HepG2 (cell line): ENCODE data around the gene MLANA. TPM values are rescaled to one million over a fixed set of nuclear protein-coding genes. Genes with fewer than 3 reads are reported as not detected.

Experiments used
- CHD2 ChIP-seq: IDR thresholded peaks from 2 replicates; pipeline ENCODE4 v1.6.1; 2011; ENCODE audit warnings: low read depth, low read length, improper control_type of control experiment
- JUNB ChIP-seq: sonication (generic); formaldehyde crosslinking; IDR thresholded peaks from 2 replicates; pipeline ENCODE4 v1.8.0; 2022; ENCODE audit warnings: missing genetic modification reagents, mild to moderate bottlenecking, borderline replicate concordance
- KMT2B ChIP-seq: IDR thresholded peaks from 2 replicates; pipeline ENCODE4 v1.6.1; 2016; ENCODE audit warnings: missing genetic modification reagents, missing compliant biosample characterization
- MIXL1 ChIP-seq: IDR thresholded peaks from 2 replicates; pipeline ENCODE4 v1.6.1; 2016
- MYPOP ChIP-seq: sonication (generic); formaldehyde crosslinking; IDR thresholded peaks from 2 replicates; pipeline ENCODE4 v1.8.1; 2023; ENCODE audit warnings: mild to moderate bottlenecking, moderate library complexity, missing genetic modification reagents
- NFE2L1 ChIP-seq: sonication (generic); formaldehyde crosslinking; IDR thresholded peaks from 2 replicates; pipeline ENCODE4 v1.4.0; 2020; ENCODE audit warnings: missing genetic modification reagents, mild to moderate bottlenecking, borderline replicate concordance
- PITX1 ChIP-seq: sonication (generic); formaldehyde crosslinking; IDR thresholded peaks from 2 replicates; pipeline ENCODE4 v1.5.1; 2020; ENCODE audit warnings: mild to moderate bottlenecking, missing genetic modification reagents
- SMARCC2 ChIP-seq: fragments of 450-650 bp; IDR thresholded peaks from 2 replicates; pipeline ENCODE4 v1.6.1; 2017; ENCODE audit warnings: antibody characterized with exemption, mild to moderate bottlenecking
- TBL1XR1 ChIP-seq: fragments of 150-350 bp; IDR thresholded peaks from 2 replicates; pipeline ENCODE4 v1.6.1; 2014; ENCODE audit warnings: borderline replicate concordance, low read length; ENCODE audit not compliant: partially characterized antibody
- ZBTB14 ChIP-seq: sonication (generic); formaldehyde crosslinking; IDR thresholded peaks from 2 replicates; pipeline ENCODE4 v1.4.0; 2020; ENCODE audit warnings: missing genetic modification reagents
- ZNF143 ChIP-seq: sonication (generic); formaldehyde crosslinking; IDR thresholded peaks from 2 replicates; pipeline ENCODE4 v1.4.0; 2020; ENCODE audit warnings: missing genetic modification reagents
- ZNF550 ChIP-seq: sonication (generic); formaldehyde crosslinking; IDR thresholded peaks from 2 replicates; pipeline ENCODE4 v1.4.0; 2020; ENCODE audit warnings: mild to moderate bottlenecking, missing genetic modification reagents, borderline replicate concordance
- ZNF563 ChIP-seq: sonication (generic); formaldehyde crosslinking; IDR thresholded peaks from 2 replicates; pipeline ENCODE4 v1.8.0; 2022; ENCODE audit warnings: mild to moderate bottlenecking, moderate library complexity, missing genetic modification reagents
- ZNF644 ChIP-seq: IDR thresholded peaks from 2 replicates; pipeline ENCODE4 v1.6.1; 2016; ENCODE audit warnings: low read depth
- ZNF709 ChIP-seq: sonication (generic); formaldehyde crosslinking; IDR thresholded peaks from 2 replicates; pipeline ENCODE4 v1.5.0; 2020; ENCODE audit warnings: mild to moderate bottlenecking, missing genetic modification reagents
- ZNF747 ChIP-seq: sonication (generic); formaldehyde crosslinking; IDR thresholded peaks from 2 replicates; pipeline ENCODE4 v1.8.1; 2023; ENCODE audit warnings: missing genetic modification reagents, mild to moderate bottlenecking, borderline replicate concordance
- polyA plus RNA-seq, 8 experiments: library from polyadenylated mRNA; depleted of rRNA in 3 of 8; stranded (reverse) in 7 of 8; unstranded in 1 of 8; fragments of >200 nt; fragmentation: Illumina TruSeq in 4 of 8; extraction: Trizol in 4 of 8; gene quantifications; 2 replicates each; pipeline versions ENCODE4 v1.2.1 to v1.2.3, GENCODE V29; 2011 to 2016; ENCODE audit warnings: low read depth in 4 of 8, missing spikeins in 1 of 8, mixed read lengths in 1 of 8; ENCODE audit not compliant: insufficient read depth in 1 of 8
- total RNA-seq, 5 experiments: library from RNA; depleted of rRNA; stranded (reverse); fragments of >200 nt; fragmentation: Illumina TruSeq; extraction: Trizol; gene quantifications; 2 replicates each; pipeline ENCODE4 v1.2.3, GENCODE V29; 2016; ENCODE audit warnings: low read depth in 1 of 5
- TF ChIP-seq, protein P1 (sequence below), 2 experiments: sonication (generic) in 1 of 2; formaldehyde crosslinking in 1 of 2; IDR thresholded peaks; 2 replicates each; pipeline versions ENCODE4 v1.6.1 to v1.9.0; 2014 to 2022; ENCODE audit warnings: antibody characterized with exemption in 1 of 2, borderline replicate concordance in 1 of 2, inconsistent platforms in 1 of 2, low read depth in 1 of 2, missing genetic modification reagents in 1 of 2
- TF ChIP-seq, protein P2 (sequence below): sonication (generic); formaldehyde crosslinking; IDR thresholded peaks from 2 replicates; pipeline ENCODE4 v1.4.0; 2020; ENCODE audit warnings: missing genetic modification reagents, mild to moderate bottlenecking, borderline replicate concordance
- TF ChIP-seq, protein P3 (sequence below): IDR thresholded peaks from 2 replicates; pipeline ENCODE4 v1.6.1; 2016; ENCODE audit warnings: mild to moderate bottlenecking, missing biosample characterization, missing genetic modification reagents

Gene MLANA
- total and polyA plus RNA-seq, 2 of the 13 experiments (the other 11 are each of a cell fraction or from before 2014, with no cell fraction given): 0.11 to 0.18 TPM

- TF ChIP-seq, protein P1, sequence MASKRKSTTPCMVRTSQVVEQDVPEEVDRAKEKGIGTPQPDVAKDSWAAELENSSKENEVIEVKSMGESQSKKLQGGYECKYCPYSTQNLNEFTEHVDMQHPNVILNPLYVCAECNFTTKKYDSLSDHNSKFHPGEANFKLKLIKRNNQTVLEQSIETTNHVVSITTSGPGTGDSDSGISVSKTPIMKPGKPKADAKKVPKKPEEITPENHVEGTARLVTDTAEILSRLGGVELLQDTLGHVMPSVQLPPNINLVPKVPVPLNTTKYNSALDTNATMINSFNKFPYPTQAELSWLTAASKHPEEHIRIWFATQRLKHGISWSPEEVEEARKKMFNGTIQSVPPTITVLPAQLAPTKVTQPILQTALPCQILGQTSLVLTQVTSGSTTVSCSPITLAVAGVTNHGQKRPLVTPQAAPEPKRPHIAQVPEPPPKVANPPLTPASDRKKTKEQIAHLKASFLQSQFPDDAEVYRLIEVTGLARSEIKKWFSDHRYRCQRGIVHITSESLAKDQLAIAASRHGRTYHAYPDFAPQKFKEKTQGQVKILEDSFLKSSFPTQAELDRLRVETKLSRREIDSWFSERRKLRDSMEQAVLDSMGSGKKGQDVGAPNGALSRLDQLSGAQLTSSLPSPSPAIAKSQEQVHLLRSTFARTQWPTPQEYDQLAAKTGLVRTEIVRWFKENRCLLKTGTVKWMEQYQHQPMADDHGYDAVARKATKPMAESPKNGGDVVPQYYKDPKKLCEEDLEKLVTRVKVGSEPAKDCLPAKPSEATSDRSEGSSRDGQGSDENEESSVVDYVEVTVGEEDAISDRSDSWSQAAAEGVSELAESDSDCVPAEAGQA (IDR thresholded peaks at IDR 0.05; ENCODE audit: low read depth): no peak
- TF ChIP-seq, protein P1 (CRISPR knock-in tag; IDR thresholded peaks at IDR 0.05; ENCODE audit: borderline replicate concordance): no peak
- no peak for TF ChIP-seq MIXL1
- 0 out of 2 replicates have a peak, but pooled peaks have one; percentile 35 for TF ChIP-seq MYPOP (CRISPR knock-in tag)
- TF ChIP-seq ZNF644 (CRISPR knock-in tag): peak; percentile 98
- no peak for TF ChIP-seq TBL1XR1
- TF ChIP-seq SMARCC2: no peak
- TF ChIP-seq ZBTB14 (CRISPR knock-in tag): no peak
- TF ChIP-seq KMT2B (CRISPR knock-in tag): peak; percentile 17; the same call in 1 of the 2 replicates
- TF ChIP-seq NFE2L1 (CRISPR knock-in tag): no peak
- TF ChIP-seq ZNF550: 0 out of 2 replicates have a peak, but pooled peaks have one; percentile 18
- TF ChIP-seq ZNF563: no peak
- TF ChIP-seq ZNF709: no peak
- TF ChIP-seq, protein P2, sequence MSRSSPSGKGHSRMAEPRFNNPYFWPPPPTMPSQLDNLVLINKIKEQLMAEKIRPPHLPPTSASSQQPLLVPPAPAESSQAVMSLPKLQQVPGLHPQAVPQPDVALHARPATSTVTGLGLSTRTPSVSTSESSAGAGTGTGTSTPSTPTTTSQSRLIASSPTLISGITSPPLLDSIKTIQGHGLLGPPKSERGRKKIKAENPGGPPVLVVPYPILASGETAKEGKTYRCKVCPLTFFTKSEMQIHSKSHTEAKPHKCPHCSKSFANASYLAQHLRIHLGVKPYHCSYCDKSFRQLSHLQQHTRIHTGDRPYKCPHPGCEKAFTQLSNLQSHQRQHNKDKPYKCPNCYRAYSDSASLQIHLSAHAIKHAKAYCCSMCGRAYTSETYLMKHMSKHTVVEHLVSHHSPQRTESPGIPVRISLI: 0 out of 2 replicates have a peak, but pooled peaks have one; percentile 25
- peak; percentile 87 for TF ChIP-seq PITX1
- TF ChIP-seq ZNF143 (CRISPR knock-in tag): no peak
- no peak for TF ChIP-seq JUNB (CRISPR knock-in tag)
- TF ChIP-seq ZNF747 (CRISPR knock-in tag): peak; percentile 65; the same call in 1 of the 2 replicates
- TF ChIP-seq, protein P3, sequence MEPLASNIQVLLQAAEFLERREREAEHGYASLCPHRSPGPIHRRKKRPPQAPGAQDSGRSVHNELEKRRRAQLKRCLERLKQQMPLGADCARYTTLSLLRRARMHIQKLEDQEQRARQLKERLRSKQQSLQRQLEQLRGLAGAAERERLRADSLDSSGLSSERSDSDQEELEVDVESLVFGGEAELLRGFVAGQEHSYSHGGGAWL: no peak
- TF ChIP-seq CHD2: no peak
Observed at GRCh38 chr9:5893591-5894236, 3.0 kb downstream of the MLANA start (continued).
